GM19438 (cell line): ENCODE data around the gene NCKAP1.

Experiments used
- ATAC-seq: cut with Tn5 transposase; IDR thresholded peaks from one replicate; pipeline ENCODE4 v1.9.1; 2021; ENCODE audit warnings: low read depth; ENCODE audit not compliant: unreplicated experiment

NCKAP1 gene

DNA sequence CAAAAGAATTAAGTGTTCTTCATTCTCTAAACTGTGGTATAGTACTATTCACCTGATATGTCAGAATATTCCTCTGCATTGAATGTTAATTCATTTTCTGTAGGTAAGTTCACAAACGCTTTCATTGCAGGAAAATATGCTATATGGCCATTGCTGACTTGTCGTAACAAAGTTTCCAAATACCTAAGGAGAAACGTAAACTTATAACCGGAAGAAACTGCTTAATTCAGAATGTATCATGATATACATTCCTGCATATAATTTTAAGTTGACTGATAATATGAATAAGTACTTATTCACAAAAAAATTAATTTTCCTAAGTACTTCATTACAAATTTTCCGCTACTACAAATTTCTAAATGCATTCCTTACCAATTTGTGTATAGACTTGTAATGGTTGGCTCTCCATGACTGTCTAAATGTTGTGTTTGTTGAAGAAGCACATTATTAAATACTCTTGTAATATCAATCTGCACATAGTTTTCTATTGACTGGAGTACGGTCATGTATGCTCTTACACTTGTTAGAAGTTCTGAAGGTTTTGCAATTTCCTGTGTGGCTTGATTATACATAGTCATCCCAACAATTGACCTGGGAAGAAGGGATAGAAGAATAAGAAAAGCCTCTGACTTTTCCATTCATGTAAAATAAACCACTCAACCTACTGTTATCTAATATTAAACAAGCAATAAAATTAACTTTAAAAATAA, 85.4 kb downstream of the NCKAP1 start:
- ATAC-seq = no peak

DNA sequence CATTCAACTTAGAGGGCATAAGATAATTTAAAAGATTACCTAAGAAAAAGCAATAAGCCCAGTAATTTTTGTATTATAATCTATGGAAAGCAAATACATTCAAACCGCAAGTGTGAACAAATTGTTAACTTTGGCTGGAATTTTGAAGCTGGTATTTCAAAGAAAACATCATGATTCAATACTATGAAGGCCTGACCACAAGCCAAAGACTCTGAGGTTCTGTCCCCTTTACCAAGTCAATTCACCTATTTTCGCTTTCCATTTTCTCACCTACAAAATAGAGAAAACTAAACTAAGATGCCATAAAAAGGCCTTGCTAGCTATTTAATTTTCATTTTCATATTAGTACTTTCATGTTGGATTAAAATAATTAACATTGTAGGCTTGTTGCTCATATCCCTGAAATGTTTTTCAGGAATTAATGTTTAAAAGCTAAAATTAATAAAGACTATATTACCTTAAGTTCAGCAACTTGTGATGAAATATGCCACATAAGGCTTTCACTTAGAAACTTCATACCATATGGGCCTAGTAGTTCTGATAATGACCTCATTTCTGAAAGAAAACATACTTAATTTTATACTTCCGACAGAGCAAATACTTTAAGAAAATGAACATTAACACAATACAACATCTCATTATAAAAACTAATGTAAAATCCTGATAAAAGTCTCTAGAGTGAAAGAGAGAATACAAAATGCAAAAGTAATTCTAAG, 86.2 kb downstream of the NCKAP1 start:
- ATAC-seq = no peak

DNA sequence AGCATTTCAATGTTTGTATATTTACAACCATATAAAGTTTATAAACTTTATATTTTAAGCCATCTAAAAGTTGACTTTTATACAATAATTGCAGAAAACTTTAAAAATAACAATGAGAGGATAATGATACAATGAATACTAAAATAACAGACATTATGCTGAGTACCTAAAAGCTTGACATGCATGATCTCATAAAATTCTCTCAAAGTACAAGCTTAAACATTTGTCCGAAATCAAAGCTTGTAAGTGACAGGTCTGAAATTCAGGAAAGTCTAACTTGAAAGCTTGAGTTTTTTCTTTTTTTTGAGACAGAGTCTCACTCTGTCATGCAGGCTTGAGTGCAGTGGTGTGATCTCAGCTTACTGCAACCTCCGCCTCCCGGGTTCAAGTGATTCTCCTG, 87.7 kb downstream of the NCKAP1 start:
- no peak for ATAC-seq

DNA sequence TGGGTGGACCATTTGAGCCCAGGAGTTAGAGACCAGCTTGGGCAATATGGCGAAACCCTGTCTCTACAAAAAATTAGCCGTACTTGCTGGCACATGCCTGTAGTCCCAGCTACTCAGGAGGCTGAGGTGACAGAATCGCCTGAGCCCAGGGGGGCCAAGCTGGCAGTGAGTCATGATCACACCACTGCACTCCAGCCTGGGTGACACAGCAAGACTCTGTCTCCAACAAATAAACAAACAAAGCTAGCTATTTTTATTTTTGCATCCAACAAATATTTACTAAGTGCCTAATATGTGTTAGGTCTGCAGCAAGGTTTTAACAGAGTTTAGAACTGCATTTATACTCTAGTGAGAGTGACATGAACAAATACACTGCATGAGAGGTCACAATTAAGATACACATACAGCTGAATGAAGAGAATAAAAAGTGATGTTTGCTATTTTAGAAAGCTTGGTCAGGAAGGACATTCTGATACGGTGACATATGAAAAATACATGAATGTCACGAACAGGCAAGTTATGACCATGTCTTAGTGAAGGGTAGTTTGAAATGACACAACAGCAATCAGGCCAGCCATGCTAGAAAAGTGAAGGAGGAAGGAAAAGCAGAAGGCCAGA, 88.6 kb downstream of the NCKAP1 start:
- ATAC-seq = no peak

DNA sequence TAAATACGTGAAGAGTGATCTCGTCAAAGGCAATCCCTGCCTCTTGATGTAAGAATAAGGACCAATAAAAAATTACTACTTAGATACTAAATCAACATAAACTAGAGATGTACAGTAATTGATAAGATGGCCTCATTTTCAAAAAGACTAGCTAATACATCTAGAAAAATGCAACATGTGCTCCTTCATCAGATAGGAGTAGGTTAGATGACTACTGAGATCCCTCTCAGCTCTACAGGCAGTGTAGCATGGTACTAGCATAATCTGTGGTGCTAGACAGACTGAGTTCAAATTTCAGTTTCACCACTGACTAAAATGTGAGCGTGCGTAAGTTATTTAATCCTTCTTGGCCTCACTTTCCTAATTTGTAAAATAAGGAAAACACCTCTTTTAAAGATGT, 89.2 kb downstream of the NCKAP1 start:
- no peak for ATAC-seq

DNA sequence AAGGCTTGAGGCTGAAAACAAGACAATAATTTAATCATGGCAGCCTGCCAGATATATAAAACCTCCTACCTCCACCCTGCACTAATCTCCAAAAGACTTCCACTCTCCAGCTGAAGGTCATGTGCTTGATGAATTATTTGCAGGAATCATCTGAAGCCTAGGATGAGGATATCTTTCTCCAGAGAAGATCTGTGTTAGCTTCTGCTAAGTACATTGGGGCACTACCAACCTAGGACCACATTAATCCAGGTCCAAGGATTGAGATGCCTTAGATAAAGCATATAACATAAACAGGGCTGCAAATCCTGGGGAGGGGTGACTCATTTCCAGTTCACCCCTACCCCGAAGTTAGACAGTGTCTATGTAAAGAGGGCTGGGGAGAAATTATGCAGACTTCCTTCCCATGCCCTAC, 91.3 kb downstream of the NCKAP1 start:
- no peak for ATAC-seq

DNA sequence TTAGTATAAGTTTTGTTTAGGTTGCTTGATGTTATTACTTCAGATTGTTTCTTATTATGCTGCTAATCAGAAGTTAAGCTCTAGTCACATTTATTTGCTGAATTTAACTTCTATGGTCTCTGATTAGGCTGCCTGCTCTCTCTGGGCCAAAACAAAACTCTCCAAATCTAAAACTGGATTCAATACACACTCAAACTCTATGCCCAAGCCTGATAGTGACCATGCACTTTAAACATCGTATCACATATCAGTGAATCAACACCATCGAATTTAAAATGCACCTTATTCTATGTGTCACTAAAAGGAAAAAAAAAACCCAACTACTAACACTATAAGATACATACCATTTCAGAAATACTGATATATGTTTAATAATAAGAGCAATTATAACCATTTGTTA, 94.9 kb downstream of the NCKAP1 start:
- ATAC-seq = no peak

DNA sequence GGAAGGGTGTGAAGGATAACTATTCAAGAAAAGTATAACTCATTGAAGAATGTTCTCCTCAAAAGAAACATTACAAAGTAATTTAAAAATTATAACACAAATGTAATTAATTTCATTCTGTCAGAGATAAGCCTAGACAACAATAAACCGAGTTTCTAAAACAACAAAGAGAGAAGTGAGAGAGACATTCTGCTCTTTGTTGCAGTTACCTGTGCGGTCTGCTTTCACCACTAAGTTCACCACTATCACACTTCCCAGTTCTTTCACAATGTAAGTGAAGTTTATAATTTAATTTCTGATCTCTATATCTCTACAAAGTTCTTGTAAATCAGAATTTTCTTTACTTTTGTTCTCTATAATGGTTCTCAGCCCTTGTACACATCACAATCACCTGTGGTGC, 95.5 kb downstream of the NCKAP1 start:
- no peak for ATAC-seq

DNA sequence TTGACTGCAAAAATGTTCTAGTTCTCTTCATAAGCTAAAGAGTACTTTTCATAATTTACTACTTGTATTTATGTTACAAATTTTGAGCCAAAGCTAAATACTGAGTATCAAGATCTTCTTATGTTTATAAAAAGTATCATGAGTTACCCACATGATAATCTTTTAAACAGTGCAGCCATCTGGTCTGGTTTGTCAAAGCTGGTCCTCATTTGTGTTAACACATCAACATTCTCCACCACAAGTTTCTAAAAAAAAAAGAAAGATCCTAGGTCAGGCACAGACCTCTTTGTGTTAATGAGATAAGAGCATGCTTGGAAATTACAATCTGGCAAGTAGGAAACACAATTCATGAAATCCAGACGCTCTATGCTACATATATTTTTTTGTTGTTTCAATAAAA, 96.3 kb downstream of the NCKAP1 start:
- ATAC-seq = no peak

DNA sequence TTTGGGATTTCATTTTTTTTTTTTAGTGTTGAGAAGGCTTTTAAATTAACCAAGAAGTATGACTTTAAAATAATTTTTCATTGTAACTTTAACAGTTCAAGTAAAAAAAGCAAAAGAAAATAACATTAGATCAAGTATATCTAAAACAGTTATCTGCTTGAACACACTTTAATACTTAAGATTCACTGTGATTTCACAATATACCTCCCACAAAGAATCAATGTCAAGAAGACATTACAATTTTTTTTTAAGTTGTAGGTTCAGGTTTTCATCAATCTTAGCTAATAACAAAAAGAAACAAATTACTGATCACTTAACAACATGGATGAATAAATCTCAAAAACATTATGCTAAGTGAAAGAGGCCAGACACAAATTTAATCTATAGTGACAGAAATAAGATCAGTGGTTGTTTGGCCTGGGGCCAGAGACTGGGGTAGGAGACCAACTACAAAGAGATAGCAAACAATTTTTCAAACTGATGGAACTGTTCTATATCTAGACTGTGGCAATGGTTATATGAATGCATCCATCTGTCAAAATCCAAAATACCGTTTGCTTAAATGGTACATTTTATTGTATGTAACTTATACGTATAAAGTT, 97.0 kb downstream of the NCKAP1 start:
- no peak for ATAC-seq

DNA sequence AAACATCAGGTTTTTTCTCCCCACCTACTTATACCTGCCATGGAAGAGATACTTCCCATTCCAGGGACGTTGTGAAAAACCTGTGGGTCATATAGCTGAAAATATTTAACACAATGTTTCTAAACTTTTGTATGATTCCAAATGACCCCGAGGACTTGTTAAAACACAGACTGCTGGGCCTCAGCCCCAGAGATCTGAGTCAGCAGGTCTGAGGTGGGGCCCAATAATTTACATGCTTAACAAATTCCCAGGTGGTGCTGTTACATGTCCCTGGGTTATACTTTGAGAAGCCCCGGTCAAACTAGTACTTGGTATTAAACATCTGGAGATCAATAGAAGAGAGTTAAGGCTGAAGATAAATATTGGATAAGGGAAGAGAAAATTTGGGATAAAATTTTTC, 100.4 kb downstream of the NCKAP1 start:
- no peak for ATAC-seq

DNA sequence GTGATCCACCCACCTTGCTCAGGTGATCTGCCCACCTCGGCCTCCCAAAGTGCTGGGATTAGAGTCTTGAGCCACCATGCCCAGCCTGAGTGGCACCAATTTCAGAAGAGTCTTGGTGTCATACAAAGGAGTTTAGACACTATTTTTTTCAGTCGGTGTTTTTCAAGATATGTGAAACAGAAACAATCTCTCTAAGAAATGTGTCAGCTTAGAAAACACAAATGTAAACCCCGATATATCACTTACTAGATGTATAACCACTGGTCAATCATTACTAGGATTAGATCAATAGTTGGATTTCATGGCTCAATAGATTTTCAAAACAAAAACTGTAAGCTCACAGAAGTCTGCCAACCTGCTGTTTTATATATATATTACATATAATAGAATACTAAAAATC, 104.6 kb downstream of the NCKAP1 start:
- ATAC-seq = peak; percentile 64

DNA sequence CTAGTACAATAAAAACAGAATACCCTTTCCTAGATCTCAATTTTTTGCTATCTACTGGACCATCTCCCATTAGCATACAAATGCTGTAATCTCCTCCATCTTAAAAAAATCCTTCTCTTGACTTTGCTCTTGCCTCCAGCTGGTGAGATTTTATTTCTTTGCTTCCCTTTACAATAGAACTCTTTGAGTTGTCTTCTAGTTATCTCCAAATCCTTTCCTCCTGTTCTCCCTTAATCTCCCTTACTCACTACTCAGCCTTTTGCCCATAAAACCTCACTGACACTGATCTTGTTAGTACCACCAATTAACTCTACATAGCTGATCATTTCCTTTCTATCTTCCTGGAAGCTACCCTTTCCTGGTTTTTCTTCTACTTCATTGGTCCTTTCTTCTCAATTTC, 108.3 kb downstream of the NCKAP1 start:
- ATAC-seq = no peak

DNA sequence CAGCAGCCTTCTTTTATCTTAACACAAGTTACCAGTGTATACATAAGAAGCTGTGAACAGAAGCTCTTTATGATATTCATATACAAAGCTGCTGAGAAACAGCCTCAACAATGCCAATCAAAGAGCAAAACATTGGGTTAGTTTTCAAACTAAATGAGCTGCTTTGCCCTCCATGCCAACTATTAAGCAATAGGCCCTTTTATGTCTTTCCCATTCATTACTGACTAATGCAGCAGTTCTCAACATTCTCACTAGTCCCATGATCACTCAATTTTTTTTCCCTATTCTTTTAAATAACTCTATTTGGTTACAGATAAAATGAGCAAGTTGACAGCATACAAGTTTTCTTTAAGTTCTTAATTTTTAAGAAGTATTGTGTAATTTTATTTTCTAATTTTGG, 114.0 kb downstream of the NCKAP1 start:
- no peak for ATAC-seq

DNA sequence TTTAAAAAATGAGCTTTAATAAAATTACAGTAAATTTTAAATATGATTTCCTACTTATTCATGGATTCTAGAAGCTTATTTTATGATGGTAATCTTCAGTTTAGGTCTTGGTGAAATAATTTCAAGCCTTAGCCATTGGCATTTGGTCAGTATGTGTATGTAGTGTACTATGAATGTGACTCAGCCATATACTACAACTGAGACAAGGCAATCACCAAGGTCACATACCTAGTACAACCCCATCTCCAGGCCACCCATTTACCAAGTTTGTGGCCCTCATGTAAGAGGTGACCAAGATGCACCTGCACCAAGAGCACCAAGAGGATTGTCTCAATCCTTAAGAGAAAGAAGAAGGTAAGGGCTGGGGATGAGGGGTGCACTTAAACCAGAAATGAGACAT, 117.0 kb downstream of the NCKAP1 start:
- ATAC-seq = no peak

DNA sequence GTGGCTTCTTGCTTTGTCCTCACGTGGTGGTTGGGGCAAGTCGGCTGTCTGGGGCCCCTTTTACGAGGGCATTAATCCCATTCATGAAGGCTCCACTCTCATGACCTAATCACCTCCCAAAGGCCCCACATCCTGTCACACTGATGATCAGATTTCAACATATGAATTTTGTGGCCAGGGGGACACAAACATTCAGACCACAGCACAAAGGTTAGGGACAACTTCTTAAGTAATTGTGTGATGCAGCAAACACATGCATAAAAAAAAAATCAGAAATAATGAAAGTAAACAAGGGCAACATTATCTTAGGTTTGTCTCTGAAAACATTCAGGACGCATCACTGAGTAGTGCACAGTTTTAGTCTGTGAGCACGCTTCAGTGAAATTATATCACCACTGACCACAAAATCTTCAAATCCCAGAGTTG, 117.6 kb downstream of the NCKAP1 start:
- ATAC-seq = peak; percentile 71

DNA sequence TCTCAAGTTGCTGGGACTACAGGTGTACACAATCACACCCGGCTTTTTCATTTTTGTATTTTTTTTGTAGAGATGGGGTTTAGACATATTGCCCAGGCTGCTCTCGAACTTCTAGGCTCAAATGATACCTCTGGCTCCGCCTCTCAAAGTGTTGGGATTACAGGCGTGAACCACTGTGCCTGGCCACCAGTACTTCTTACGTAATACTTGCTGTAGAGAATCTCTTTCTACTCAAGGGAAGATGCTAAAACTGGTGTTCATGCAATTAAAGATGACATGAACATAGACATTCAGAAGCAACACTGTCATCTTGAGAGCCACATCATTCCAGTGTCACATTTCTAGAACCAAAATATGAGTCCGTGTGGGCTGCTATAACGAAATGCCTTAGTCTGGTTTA, 118.2 kb downstream of the NCKAP1 start:
- ATAC-seq = no peak

DNA sequence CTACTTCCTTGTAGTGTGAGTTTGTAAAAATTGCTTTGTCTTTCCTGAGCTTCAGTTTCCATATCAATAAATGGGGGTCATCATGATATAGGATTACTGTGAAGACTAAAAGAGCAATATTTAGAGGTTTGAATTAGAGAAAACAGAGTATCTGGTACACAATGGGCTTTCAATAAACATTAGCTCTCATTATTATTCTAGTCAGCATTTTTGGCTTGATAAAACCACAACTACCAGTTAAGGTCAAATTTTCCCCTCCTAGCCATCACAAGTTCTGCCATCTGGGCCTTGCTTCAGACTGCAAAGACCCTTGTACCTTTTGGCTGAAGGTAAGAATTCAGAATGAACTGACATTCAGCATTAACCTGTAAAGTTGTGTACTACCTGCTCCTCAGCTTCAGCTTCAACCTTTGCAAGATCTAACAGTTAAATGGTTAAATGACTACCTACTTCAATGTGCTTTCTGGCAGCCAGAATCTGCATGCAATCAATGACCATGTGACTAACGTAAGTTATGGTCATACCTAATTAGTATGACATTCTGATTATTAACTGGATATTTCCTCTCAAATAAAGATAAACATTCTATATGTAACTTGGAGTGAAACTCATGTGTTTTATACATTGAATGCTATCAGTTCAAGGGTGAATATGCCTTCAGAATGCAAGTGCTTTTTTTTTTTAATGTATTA, 119.2 kb downstream of the NCKAP1 start:
- no peak for ATAC-seq

DNA sequence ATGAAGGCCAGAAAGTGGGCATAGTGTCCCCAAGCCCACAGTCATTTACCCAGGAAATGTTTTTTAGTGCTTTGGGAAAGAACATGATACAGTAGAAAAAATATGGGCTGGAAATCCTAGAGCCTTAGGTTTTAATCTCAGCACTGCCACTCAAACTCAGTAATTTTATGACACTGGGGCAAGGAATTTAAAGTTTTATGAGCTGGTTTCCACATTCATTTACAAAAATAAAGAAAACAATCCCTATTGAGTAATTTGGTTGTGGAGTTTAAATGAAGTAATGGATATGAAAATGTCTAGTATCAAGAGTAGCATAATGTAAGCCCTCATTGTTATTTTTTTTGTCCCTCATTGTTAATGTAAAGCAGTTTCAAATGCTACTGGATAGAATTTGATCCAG, 120.3 kb downstream of the NCKAP1 start:
- ATAC-seq = no peak

DNA sequence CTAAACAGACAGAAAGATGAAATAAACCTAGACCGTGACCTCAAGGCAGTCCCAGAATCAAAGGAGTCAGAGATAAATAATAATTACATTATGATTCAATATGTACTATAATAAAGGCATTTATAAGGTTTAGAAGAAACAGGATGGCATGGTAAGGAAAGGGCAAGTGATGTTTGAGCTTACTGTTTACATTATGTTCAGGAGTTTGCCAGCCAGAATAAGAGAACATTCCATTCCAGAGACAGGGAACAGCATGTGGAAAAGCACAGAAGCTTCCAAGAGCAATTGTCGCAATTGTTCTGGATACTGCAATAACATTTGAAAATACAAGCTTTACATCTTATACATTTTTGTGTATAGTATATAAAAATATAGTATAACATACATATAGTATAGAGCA, 121.8 kb downstream of the NCKAP1 start:
- ATAC-seq = no peak
